NCI-H446 treated with DMSO at 0.1 percent for 48 hours (cell line): ENCODE data around the gene LMCD1.

Source experiments
- DNase-seq: peaks from one replicate; lab custom pipeline; 2025; lab: John Stamatoyannopoulos, UW

The LMCD1 gene

DNA sequence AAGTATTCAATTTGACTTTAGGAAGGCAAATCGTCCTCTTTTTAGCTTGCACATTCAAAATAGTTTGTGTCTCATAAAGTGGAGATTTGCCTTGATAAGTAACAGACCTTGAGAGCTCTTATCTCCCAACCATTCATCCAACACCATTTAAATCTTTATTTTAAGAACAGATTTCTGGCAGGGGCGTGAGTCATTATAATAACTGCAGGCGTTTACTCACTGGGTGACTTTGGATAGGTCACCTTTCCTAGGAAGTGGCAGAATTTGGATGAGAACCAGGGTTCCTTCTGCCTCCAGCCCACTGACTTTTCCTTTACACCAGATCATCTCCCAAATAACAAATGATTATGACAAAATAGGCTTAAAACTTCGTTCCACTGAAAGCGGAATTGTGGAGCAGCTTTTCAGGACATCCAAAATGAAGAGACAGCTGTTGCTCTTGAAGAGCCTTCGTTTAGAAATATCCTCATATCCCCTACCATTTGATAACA, 5.0 kb downstream of the LMCD1 start:
- no peak for DNase-seq

- no peak for DNase-seq
Observed at GRCh38 chr3:8507496-8507895, 5.9 kb downstream of the LMCD1 start.

DNA sequence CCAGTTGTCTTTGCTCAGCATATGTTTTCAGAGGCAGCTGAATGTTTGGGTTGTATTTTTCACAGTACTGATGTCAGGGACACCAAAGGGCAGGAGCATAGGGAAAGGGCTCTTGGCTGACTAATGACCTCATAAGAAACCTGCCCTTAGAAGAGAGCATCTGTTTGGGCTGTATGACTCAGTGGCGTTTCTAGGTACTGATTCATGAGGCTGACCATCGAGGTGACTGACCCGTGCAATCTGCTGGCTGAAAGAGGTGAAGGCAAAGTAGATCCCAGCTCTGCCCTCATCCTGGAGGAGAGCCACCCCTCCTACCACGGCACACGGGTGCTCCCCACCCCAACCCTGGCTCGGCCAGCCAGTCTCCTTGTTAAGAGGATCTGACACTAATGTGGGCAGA, 8.3 kb downstream of the LMCD1 start:
- no peak for DNase-seq

- DNase-seq = no peak
Observed at GRCh38 chr3:8512234-8512633, 10.6 kb downstream of the LMCD1 start.

DNA sequence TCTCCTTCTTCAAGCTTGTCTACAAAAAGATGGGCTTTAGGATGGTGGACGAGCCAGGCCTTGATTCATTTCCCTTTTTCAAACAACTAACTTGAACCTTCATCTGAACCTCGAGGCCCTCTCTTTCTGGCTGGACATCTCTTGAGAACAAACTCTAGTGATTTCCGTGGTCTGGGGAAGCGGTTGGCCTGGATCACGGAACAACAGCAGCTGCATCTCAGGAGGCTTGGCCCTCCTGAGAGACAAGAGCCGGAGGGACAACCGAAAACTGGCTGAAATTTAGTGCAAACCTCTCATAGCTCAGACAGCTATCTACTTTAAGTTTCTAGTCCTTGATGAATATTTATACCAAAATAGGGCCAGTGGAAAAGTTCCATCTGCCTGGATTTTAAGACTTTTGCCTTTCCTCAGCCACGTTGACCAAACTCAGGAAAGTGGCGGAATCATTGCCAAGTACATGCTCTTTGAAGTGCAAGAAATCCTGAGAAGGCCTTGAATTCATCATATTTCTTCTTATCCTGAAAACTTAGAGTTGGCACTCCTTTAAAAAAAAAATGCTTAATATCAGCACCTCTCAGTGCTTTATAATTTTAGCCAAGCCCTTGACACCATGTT, 14.5 kb downstream of the LMCD1 start:
- no peak for DNase-seq

DNA sequence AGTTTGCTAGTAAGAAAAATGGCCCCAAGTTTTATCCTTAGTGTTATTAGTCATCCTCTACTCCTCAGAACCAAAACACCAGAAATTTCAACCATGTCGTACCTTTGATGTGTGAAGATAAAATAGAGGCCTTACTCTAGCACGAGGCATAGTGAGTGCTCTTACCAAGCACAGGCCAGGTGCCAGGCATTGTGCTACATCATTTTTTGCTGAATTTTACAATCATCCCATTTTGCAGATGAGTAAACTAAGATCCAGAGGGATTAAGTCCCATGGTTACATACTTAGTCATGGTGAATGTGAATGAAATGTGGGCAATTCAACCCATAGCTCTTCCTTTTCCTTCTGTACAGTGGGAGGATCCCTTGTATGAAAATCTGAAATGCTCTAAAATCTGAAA, 15.2 kb downstream of the LMCD1 start:
- DNase-seq = no peak

DNA sequence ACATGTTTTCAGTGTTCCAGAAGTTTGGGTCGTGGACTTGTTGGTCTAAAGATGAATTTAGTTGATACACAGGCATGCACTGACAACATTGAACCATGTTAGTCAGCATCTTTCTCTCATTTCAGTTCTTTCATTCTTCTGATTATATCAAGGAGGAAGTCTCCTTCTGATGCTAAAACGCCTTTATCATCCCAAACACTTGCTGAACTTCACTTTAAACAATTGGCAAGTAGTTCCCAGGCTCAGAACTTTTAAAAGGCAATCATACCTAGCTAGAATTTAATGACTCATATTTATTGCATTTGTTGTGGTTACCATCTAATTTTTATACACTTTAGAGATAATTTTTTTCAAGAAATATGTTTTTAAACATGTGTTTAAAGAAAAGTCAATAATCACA, 15.9 kb downstream of the LMCD1 start:
- DNase-seq = no peak

DNA sequence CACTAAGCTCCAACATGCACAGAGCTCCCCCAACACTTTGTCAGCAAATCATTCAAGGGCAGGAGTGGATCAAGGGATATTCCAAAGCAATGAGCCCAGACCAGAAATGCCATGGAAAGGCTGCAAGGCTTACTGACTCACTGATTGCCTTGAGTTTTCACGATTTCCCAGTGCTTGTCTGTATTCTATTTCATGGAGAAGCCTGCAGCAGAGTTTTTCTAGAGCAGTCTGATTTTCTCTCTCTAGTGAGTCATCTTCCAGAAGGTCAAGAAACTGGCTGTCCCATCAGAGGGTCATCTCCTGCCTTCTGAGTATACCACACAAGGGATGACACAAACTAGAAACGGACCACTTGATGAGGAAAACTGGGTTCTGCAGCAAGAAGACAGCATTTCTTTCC, 16.5 kb downstream of the LMCD1 start:
- no peak for DNase-seq

DNA sequence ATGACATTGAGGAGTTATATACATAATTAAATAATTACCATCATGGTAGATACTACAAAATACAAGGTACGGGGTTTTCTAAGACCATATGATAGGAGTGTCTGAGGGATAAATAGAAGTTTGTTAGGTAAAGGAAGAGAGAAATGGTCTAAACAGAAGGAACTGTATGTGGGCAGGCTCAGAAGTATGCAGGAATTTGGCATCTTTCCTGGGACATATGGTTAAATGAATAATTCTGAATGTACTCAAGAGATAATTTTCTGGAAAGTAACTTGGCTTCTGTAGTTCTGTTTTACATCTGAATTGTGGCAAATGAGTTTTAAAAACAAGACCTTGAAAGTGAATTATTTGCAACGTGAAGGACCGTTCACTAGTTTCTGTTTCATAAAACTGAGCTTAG, 17.5 kb downstream of the LMCD1 start:
- no peak for DNase-seq

DNA sequence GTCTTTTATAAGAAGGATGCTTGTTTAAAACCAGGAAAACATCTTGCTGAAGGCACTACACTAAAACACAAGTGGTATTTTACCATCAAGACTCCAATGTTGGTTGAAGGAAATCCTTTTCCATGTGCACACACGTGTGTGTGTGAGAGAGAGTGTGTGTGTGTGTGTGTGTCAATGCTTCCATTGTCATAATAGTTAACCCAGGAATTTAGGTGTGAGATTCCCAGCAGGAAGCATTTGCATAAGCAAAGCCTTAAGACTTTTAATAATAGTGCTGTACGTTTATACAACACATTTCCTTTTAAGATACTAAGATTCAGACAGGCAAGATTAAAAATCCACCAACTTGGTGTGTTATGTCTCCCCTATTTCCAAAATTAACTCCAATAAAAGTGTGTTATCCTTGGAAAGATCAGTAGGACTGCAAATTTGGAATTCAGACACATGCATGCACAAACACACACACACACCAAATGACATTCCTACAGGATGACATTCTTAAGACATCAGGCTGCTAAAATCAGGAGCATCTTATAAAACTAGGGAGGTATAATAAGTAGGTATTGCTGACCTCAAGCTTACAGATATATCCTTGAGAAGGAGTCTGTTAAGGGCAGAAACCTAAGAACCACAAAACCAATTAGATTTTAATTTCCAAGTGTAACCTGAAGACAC, 18.3 kb downstream of the LMCD1 start:
- no peak for DNase-seq

DNA sequence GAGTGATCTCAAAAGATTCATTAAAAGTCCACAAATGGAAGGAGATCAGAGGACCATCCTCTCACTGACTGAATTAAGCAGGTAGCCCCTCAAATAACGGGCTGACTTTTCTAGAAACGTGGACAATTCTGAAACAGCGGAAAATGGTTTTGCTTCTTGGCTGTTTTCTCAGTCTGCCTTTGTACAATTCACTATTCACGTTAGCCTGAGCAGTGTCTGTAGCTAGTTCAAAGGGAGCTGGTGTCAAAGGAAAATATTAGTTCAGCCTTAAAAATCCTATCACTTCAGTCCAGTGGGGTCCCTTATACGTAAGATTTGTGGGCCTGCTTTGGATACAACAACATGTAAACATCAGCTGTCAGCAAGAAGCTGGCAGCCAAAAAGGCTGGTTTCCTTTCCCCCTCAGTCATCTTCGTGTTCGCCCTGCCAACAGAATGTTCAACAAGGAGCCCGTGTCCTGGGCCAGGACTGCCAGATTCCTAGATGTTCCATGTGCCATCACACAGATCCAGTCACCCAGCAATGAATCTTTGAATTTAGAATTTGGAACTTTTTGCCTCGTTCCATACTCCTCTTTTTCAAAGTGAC, 19.3 kb downstream of the LMCD1 start:
- no peak for DNase-seq

DNA sequence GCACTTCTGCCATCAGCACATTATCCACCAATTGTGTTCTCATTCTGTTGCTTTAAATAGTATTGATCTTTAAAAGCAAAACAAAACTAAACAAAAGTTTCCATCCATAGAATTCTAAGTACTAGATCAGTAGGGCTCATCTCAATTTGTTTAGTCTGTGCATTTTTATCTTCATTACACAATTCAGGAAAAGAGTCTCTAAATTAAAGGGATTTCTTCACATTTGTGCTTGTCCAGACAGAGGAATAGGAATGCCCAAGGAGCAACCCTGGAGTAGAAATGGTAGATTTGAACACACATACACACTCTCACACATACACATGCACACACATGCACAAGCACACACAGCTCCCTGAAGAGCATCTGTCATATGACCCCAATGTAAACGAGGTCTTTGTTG, 21.4 kb downstream of the LMCD1 start:
- DNase-seq = no peak

GRCh38 chr3:8524249-8524648, 22.6 kb downstream of the LMCD1 start:
- no peak for DNase-seq

GRCh38 chr3:8524656-8525399, 23.2 kb downstream of the LMCD1 start:
- DNase-seq = no peak

GRCh38 chr3:8525893-8526292, 24.3 kb downstream of the LMCD1 start:
- no peak for DNase-seq

GRCh38 chr3:8529181-8529637, 27.6 kb downstream of the LMCD1 start:
- no peak for DNase-seq

DNA sequence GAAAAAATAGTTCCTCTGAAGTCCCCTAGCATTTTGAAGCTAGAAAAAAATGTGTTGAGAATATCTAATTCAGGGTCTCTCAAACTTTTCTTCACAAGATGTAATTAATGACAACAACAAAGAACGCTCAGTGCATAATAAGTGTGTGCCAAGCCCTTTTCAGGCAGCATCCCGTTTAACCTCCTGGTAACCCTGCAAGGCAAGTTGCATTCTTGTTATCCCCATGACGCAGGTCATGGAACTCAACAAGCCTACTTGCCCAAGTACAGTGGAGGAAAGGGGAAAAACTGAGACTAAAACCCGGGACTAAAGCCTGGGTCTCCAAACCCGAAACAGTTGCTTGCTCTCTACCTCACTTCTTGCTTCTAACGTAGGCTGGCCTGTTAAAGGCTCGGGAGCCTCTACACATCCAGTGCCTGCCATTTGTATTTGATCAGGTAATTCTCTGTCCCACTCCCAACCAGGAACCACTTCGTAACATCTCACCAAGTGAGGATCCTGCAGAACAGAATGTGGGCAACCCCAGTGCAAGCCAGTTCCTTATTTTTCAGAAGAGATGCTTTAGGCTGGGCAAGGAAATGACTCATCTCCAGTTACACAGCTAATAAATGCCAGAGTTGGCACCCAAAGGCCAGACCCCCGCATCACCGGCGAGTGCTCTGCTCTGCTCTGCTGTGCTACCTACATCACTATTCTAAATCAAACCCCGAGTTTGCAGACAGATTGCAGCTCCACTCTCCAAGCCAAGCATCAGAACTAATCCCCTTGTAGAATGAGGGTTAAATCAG, 28.3 kb downstream of the LMCD1 start:
- no peak for DNase-seq

DNA sequence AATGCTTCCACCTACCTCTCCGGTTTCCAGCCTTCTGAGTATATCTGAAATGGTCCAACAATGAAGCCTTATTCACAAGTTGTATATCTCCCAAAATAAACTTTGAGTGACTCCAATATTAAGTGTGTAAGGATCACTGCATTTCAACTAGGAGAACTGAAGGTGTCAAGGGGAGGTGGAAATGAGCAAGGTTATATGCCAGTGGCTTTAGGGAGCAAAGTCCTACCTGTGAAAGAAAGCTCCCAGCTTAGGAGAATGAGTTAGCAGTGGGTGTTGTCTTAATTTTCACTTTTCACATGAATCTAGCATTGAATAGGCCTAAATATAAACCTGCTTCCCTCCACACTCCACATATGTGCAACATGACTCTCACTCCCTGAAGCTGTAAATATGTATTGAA, 29.0 kb downstream of the LMCD1 start:
- no peak for DNase-seq

- no peak for DNase-seq
Observed at GRCh38 chr3:8532251-8532871, 30.7 kb downstream of the LMCD1 start.

GRCh38 chr3:8536096-8537056, 34.8 kb downstream of the LMCD1 start:
- no peak for DNase-seq
